Thyroid gland (tissue), 4 donors: ENCODE results near the gene FUT3.

ENCODE experiments used
- CTCF ChIP-seq, 6 experiments: fragments of 200-600 bp in 3 of 6; fragments of 450-650 bp in 3 of 6; sonication (generic) in 3 of 6; IDR thresholded peaks; one replicate each; pipeline ENCODE4 v1.5.1; 2016 to 2019; ENCODE audit warnings: antibody characterized with exemption in 6 of 6, mild to moderate bottlenecking in 2 of 6, inconsistent platforms in 1 of 6, moderate library complexity in 1 of 6
- POLR2A ChIP-seq, 2 donors: fragments of 450-650 bp; IDR thresholded peaks; one replicate each; pipeline ENCODE4 v1.6.1; 2017; ENCODE audit warnings: antibody characterized with exemption in 2 of 2, mild to moderate bottlenecking in 2 of 2, moderate library complexity in 1 of 2

- TF ChIP-seq CTCF (IDR thresholded peaks at IDR 0.05), result no peak
- no peak for TF ChIP-seq POLR2A (IDR thresholded peaks at IDR 0.05)
Observed at GRCh38 chr19:5877882-5878281, 26.6 kb upstream of the FUT3 start.
